Measurements from ENCODE around the gene ASTN2.
A peak's percentile ranks its signal among the peaks of the same experiment; 100 is the strongest.

- TF ChIP-seq CTCF (IDR thresholded peaks at IDR 0.05): peak; percentile 49 to 72 (median 60)
- TF ChIP-seq POLR2AphosphoS5 (IDR thresholded peaks at IDR 0.05): no peak
Observed at GRCh38 chr9:116860509-116861120, 554.2 kb downstream of the ASTN2 start.

Data from transverse colon (tissue), 4 donors.